Fibroblast of lung (primary cell): ENCODE results near the gene ZNF467. TPM values are rescaled to one million over a fixed set of nuclear protein-coding genes. Genes with fewer than 3 reads are reported as not detected.

Source experiments
- DNase-seq, 2 donors: peaks; one replicate each; pipeline versions ENCODE4 v3.0.0 to v3.0.0-alpha.2; 2010; ENCODE audit warnings: low read depth in 2 of 2
- H2AFZ ChIP-seq: 2 replicates; pipeline ENCODE4 v1.5.1; 2012; ENCODE audit warnings: low read length, control low read depth, inconsistent platforms
- H3K27ac ChIP-seq: 2 replicates; pipeline ENCODE4 v1.5.1; 2011; ENCODE audit warnings: low read length, control low read depth; ENCODE audit not compliant: insufficient read depth
- H3K27me3 ChIP-seq: 2 replicates; pipeline ENCODE4 v1.5.1; 2011; ENCODE audit warnings: mild to moderate bottlenecking, low read length; ENCODE audit not compliant: control insufficient read depth, insufficient read depth
- H3K36me3 ChIP-seq: 2 replicates; pipeline ENCODE4 v1.5.1; 2011; ENCODE audit warnings: low read length; ENCODE audit not compliant: control insufficient read depth, insufficient read depth
- H3K4me1 ChIP-seq: 2 replicates; pipeline ENCODE4 v1.5.1; 2011; ENCODE audit warnings: low read length; ENCODE audit not compliant: control insufficient read depth, insufficient read depth; ENCODE audit errors: extremely low read depth
- H3K4me2 ChIP-seq: 2 replicates; pipeline ENCODE4 v1.5.1; 2011; ENCODE audit warnings: low read length, control low read depth; ENCODE audit not compliant: insufficient read depth; ENCODE audit errors: extremely low read depth
- H3K4me3 ChIP-seq, 4 experiments: fragments of 200-600 bp in 1 of 4; sonication (generic) in 1 of 4; replicated peaks in 1 of 4; 2 replicates each; pipeline ENCODE4 v1.5.1; 2011 to 2016; ENCODE audit warnings: low read length in 4 of 4, low read depth in 3 of 4, mild to moderate bottlenecking in 3 of 4, control low read depth in 2 of 4, inconsistent platforms in 1 of 4, mixed read lengths in 1 of 4; ENCODE audit not compliant: insufficient read depth in 1 of 4; ENCODE audit errors: control extremely low read depth in 1 of 4
- H3K79me2 ChIP-seq: 2 replicates; pipeline ENCODE4 v1.5.1; 2012; ENCODE audit warnings: mild to moderate bottlenecking, low read length, inconsistent platforms; ENCODE audit not compliant: control insufficient read depth, insufficient read depth
- H3K9ac ChIP-seq: 2 replicates; pipeline ENCODE4 v1.5.1; 2011; ENCODE audit warnings: mild to moderate bottlenecking, low read length, control low read depth; ENCODE audit not compliant: insufficient read depth
- H3K9me3 ChIP-seq: 2 replicates; pipeline ENCODE4 v1.5.1; 2012; ENCODE audit warnings: low read depth, low read length; ENCODE audit not compliant: control insufficient read depth, insufficient read depth
- H4K20me1 ChIP-seq: 2 replicates; pipeline ENCODE4 v1.5.1; 2011; ENCODE audit warnings: low read length; ENCODE audit not compliant: control insufficient read depth, insufficient read depth; ENCODE audit errors: extremely low read depth
- EZH2 ChIP-seq: IDR thresholded peaks from 2 replicates; pipeline ENCODE4 v1.5.1; 2012; ENCODE audit warnings: low read length, control low read depth, mild to moderate bottlenecking; ENCODE audit errors: missing control alignments
- polyA plus RNA-seq, 2 donors: library from polyadenylated mRNA; depleted of rRNA in 1 of 2; stranded (reverse) in 1 of 2; unstranded in 1 of 2; fragments of >200 nt; gene quantifications; 2 replicates each; pipeline ENCODE4 v1.2.1, GENCODE V29; 2011 to 2012; ENCODE audit warnings: missing spikeins in 1 of 2
- total RNA-seq: library from RNA; depleted of rRNA; stranded (reverse); fragments of >200 nt; gene quantifications from 2 replicates; pipeline ENCODE4 v1.2.1, GENCODE V29; 2014
- TF ChIP-seq, protein P1 (sequence below), 2 donors: IDR thresholded peaks in 1 of 2; conservative IDR thresholded peaks in 1 of 2; 1 replicate in 1 of 2; 2 replicates in 1 of 2; pipeline ENCODE4 v1.5.1; 2011 to 2012; ENCODE audit warnings: low read length in 2 of 2, control low read depth in 1 of 2, inconsistent platforms in 1 of 2, low read depth in 1 of 2, mild to moderate bottlenecking in 1 of 2

The ZNF467 gene
- total and polyA plus RNA-seq, 2 donors (not counting 1 experiment from before 2014, with no cell fraction given): 0.89 to 1.3 TPM

DNA sequence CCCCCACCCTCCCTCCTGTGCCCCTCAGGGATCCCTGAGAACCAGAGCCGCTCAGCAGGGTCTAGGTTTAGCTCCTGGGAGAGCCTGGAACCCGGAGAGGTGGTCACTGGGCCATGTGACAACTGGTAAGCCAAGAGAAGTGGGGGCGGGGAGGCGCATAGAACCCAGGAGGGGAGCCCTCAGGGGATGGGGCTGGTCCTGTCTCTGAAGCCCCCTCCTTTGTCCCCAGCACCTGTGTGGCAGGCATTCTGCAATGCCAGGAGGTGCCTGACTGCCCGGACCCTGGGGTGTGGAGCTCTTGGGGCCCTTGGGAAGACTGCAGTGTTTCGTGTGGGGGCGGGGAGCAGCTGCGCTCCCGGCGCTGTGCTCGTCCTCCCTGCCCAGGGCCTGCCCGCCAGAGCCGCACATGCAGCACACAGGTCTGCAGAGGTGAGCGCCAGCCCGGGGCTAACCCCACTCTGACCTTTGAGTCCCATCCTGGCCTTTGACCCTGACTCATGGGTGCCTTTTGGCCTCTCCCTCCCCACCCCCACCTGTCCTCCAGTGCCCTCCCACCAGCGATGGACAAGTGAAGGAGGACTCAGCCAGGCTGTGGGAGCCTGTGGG, 42.4 kb upstream of the ZNF467 start:
- H3K9me3 ChIP-seq: no peaks in the 10 kb centered on the region
- no peak overlapping the region for H3K27ac ChIP-seq
- no peak overlapping the region for H2AFZ ChIP-seq
- TF ChIP-seq EZH2: no peak
- TF ChIP-seq, protein P1, sequence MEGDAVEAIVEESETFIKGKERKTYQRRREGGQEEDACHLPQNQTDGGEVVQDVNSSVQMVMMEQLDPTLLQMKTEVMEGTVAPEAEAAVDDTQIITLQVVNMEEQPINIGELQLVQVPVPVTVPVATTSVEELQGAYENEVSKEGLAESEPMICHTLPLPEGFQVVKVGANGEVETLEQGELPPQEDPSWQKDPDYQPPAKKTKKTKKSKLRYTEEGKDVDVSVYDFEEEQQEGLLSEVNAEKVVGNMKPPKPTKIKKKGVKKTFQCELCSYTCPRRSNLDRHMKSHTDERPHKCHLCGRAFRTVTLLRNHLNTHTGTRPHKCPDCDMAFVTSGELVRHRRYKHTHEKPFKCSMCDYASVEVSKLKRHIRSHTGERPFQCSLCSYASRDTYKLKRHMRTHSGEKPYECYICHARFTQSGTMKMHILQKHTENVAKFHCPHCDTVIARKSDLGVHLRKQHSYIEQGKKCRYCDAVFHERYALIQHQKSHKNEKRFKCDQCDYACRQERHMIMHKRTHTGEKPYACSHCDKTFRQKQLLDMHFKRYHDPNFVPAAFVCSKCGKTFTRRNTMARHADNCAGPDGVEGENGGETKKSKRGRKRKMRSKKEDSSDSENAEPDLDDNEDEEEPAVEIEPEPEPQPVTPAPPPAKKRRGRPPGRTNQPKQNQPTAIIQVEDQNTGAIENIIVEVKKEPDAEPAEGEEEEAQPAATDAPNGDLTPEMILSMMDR (conservative IDR thresholded peaks at IDR 0.05 in 1 of 2, IDR thresholded peaks at IDR 0.05 in 1 of 2; ENCODE audit: low read depth in 1 of 2, low read length in 2 of 2): no peak
- no peak for DNase-seq
- H3K4me2 ChIP-seq: no peak overlapping the region
- no peak overlapping the region for H3K4me3 ChIP-seq
- no peak overlapping the region for H3K9ac ChIP-seq
- H3K4me1 ChIP-seq: no peaks in the 10 kb centered on the region
- H4K20me1 ChIP-seq: no peaks in the 10 kb centered on the region
- H3K36me3 ChIP-seq: no peaks in the 10 kb centered on the region
- no peaks in the 10 kb centered on the region for H3K79me2 ChIP-seq
- no peaks in the 10 kb centered on the region for H3K27me3 ChIP-seq

DNA sequence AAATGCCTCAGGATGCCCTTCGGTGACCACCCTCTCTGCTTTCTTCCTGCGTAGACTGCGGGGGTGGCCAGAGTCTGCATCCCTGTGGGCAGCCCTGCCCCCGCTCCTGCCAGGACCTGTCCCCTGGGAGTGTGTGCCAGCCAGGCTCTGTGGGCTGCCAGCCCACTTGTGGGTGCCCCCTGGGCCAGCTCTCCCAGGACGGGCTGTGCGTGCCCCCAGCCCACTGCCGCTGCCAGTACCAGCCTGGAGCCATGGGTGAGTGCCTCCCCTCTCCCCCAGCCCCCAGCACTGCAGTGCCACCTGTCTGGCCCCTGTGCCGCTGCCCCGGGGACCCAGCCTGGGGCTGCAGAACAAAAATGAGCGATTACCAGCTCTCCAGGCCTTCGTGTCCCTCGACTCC, 41.7 kb upstream of the ZNF467 start:
- Histone ChIP-seq H3K4me3 (no peak overlapping the region), H2AFZ (no peak overlapping the region)
- DNase-seq: no peak

DNA sequence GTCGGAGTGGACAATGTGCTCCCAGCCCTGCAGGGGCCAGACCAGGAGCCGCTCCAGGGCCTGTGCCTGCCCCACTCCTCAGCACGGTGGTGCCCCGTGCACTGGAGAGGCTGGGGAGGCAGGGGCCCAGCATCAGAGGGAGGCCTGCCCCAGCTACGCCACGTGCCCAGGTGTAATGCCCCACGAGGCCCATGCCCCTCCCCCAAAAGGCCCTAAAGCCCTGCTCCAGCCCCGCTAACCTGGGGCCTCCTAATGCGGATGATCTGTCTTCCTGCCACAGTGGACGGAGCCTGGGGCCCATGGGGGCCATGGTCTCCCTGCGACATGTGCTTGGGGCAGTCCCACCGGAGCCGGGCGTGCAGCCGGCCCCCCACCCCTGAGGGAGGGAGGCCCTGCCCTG, 41.1 kb upstream of the ZNF467 start:
- Histone ChIP-seq H3K27ac (no peak overlapping the region), H3K4me2 (no peak overlapping the region), H3K79me2 (no peaks in the 10 kb centered on the region), H4K20me1 (no peaks in the 10 kb centered on the region), H3K9ac (no peak overlapping the region), H3K36me3 (no peaks in the 10 kb centered on the region), H3K9me3 (no peaks in the 10 kb centered on the region), H3K4me1 (no peaks in the 10 kb centered on the region), H3K4me3 (no peak overlapping the region), H2AFZ (no peak overlapping the region), H3K27me3 (no peaks in the 10 kb centered on the region)
- no peak for DNase-seq
- TF ChIP-seq EZH2: no peak
- TF ChIP-seq, protein P1 (conservative IDR thresholded peaks at IDR 0.05 in 1 of 2, IDR thresholded peaks at IDR 0.05 in 1 of 2; ENCODE audit: low read depth in 1 of 2, low read length in 2 of 2): no peak

More for the DNA sequence above, 41.7 kb upstream of the ZNF467 start:
- H4K20me1 ChIP-seq: no peaks in the 10 kb centered on the region
- H3K79me2 ChIP-seq: no peaks in the 10 kb centered on the region
- no peak overlapping the region for H3K4me2 ChIP-seq
- H3K27me3 ChIP-seq: no peaks in the 10 kb centered on the region
- no peaks in the 10 kb centered on the region for H3K36me3 ChIP-seq
- no peak overlapping the region for H3K9ac ChIP-seq
- no peak overlapping the region for H3K27ac ChIP-seq
- H3K4me1 ChIP-seq: no peaks in the 10 kb centered on the region
- H3K9me3 ChIP-seq: no peaks in the 10 kb centered on the region
- TF ChIP-seq, protein P1 (conservative IDR thresholded peaks at IDR 0.05 in 1 of 2, IDR thresholded peaks at IDR 0.05 in 1 of 2; ENCODE audit: low read depth in 1 of 2, low read length in 2 of 2): no peak
- no peak for TF ChIP-seq EZH2
